ENCODE data around the gene NPTX1. TPM values are rescaled to one million over a fixed set of nuclear protein-coding genes. Genes with fewer than 3 reads are reported as not detected.

NPTX1 gene
- total RNA-seq, 1 donor from 2014 or later = not detected

DNA sequence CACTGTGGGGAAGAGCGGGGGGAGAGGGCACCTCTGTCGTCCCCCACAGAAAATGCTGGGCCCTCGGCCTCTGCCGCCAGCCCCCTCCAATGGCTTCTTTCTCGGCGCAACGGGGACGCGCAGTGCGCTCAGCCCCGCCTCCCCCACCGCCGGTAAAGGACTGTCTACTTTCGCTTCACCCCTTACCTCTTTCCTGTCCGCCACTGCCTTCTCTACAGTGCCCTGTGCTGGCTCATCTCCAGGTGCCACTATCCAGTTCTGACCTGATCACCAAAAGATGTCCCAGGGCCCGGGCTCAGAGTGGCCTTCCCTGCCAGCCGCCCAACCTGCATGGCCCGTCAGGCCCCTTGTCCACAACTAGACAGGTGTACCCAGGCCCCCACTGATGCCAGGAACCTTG, 54.1 kb downstream of the NPTX1 start:
- no peak for DNase-seq
- intact Hi-C loops (cut with micrococcal nuclease) = no loop called here
- ATAC-seq = no peak

DNA sequence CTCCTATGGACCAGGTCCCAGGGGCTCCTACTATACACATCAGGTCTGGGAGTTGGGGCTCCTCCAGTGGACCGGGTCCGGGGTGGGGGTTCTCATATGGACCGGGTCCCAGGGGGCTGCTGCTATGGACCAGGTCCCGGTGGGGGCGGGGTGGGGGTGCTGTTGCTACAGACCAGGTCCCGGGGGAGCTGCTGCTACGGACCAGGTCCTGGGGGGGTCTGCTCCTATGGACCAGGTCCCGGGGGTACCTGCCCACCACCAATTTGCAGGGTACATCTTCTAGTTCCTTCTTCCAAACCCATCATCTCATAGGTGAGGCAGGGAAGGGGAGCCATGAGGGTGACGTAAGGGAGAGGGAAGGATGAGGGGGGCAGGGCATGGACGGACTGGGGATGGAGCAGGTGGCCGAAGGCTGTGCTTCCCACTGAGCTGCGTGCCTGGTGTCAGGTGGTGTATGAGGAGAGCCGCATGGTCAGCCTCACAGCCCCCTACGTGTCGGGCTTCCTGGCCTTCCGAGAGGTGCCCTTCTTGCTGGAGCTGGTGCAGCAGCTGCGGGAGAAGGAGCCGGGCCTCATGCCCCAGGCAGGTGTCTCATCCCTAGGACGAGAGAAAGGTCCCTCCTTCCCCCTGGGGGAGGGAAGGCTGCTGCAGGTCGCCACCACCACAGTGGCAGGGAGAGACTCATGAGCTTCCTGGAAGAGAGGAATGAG, 54.9 kb downstream of the NPTX1 start:
- DNase-seq (no peak), ATAC-seq (no peak)
- intact Hi-C loops (cut with micrococcal nuclease) = no loop called here

DNA sequence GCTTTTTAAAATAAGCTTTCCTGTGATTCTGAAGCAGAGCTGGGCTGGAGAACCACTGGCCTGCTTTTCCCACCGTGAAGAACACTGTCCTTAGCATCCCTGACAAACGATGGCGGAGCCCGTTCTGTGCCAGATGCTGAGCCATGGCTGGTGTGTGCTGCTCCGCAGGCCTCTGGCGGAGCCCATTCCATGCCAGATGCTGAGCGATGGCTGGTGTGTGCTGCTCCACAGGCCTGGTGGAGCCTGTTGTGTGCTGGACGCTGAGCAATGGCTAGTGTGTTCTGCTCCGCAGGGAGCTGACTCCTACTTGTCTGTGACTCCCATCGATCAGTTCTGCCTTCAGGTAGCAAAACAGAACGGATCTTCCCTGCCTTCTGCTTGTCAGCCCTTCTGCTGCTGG, 57.2 kb downstream of the NPTX1 start:
- intact Hi-C loops (cut with micrococcal nuclease) = no loop called here
- ATAC-seq = no peak

DNA sequence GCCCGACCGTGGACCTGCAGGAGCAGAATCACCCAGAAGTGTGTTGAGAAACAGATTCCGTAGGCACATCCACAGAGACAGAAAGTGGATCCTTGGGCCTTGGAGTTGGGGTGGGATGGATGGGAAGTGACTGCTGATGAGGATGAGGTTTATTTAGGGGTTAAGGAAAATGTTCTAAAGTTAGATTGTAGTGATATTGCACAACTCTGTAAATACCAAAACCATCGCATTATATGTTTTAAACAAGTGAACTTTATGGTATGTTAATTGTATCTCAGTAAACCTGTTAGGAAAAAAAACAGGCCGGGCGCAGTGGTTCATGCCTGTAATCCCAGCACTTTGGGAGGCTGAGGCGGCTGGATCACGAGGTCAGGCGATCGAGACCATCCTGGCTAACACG, 57.8 kb downstream of the NPTX1 start:
- ATAC-seq (no peak), DNase-seq (no peak)
- intact Hi-C loops (cut with micrococcal nuclease) = no loop called here

More for the DNA sequence above, 57.2 kb downstream of the NPTX1 start:
- DNase-seq = no peak

Small RNA genes lying within 50 kb of the gene (microRNA-seq; reads per million reads assigned to microRNA genes)
- gene MIR4730 (ENCODE audit: borderline number of aligned reads) = not detected

Other genes starting within 250 kb of the NPTX1 start
- gene RNF213, start 215.8 kb downstream of the NPTX1 start, total RNA-seq = 25.7 TPM
- gene ENDOV, start 61.4 kb downstream of the NPTX1 start, total RNA-seq = 9.1 TPM
- gene RPTOR, start 68.2 kb upstream of the NPTX1 start, total RNA-seq = 20.9 TPM

All from left ventricle myocardium superior (tissue), 1 donor.